Aorta (tissue), 5 donors: Measurements from ENCODE around the gene NUB1. TPM values are rescaled to one million over a fixed set of nuclear protein-coding genes. Genes with fewer than 3 reads are reported as not detected.

ENCODE experiments used
- ATAC-seq: fragments of 200-7000 bp; cut with Tn5 transposase; one replicate; pipeline ENCODE4 v1.9.1; 2022; ENCODE audit warnings: moderate library complexity; ENCODE audit not compliant: low FRiP score
- DNase-seq, 2 donors: peaks; one replicate each; pipeline ENCODE4 v3.0.0-alpha.2; 2020
- H3K27ac ChIP-seq, 2 donors: one replicate each; pipeline ENCODE4 v1.5.1; 2013; ENCODE audit warnings: low read length in 2 of 2, mild to moderate bottlenecking in 2 of 2, moderate library complexity in 2 of 2, control low read depth in 1 of 2, inconsistent platforms in 1 of 2, low read depth in 1 of 2
- H3K27me3 ChIP-seq, 2 donors: one replicate each; pipeline ENCODE4 v1.6.1; 2013; ENCODE audit warnings: control low read depth in 1 of 2, low read length in 1 of 2, mild to moderate bottlenecking in 1 of 2, moderate library complexity in 1 of 2; ENCODE audit not compliant: insufficient read depth in 2 of 2, control insufficient read depth in 1 of 2
- H3K36me3 ChIP-seq, 2 donors: one replicate each; pipeline ENCODE4 v1.6.1; 2013; ENCODE audit warnings: control low read depth in 1 of 2, low read length in 1 of 2, mild to moderate bottlenecking in 1 of 2; ENCODE audit not compliant: insufficient read depth in 2 of 2, control insufficient read depth in 1 of 2
- H3K4me1 ChIP-seq, 2 donors: one replicate each; pipeline ENCODE4 v1.6.1; 2013; ENCODE audit warnings: low read length in 2 of 2, control low read depth in 1 of 2, mild to moderate bottlenecking in 1 of 2, moderate library complexity in 1 of 2; ENCODE audit not compliant: insufficient read depth in 2 of 2, control insufficient read depth in 1 of 2
- H3K4me3 ChIP-seq, 2 donors: one replicate each; pipeline ENCODE4 v1.5.1; 2013; ENCODE audit warnings: low read length in 2 of 2, control low read depth in 1 of 2, mild to moderate bottlenecking in 1 of 2
- H3K9me3 ChIP-seq: one replicate; pipeline ENCODE4 v1.6.1; 2013; ENCODE audit warnings: mild to moderate bottlenecking, low read length; ENCODE audit not compliant: control insufficient read depth
- WGBS, 2 donors: extraction: QIAGEN DNeasy Blood & Tissue Kit; methylation state at CpG; one replicate each; pipeline ENCODE4 v1.1.7; 2013; 5-methylcytosine and 5-hydroxymethylcytosine counted together
- intact Hi-C, 2 donors: fragments of 100-400 bp; cut with DNase I; formaldehyde crosslinking; loops; one replicate each; pipeline versions ENCODE4 v1.14.2 to v1.15.0; 2022
- polyA plus RNA-seq, 2 donors: library from polyadenylated mRNA; stranded (reverse); fragments of 200-250 nt; gene quantifications; one replicate each; pipeline ENCODE4 v1.2.3, GENCODE V29; 2013
- total RNA-seq, 2 donors: library from RNA; stranded (reverse); fragmentation: NEBNext Ultra II Directional; extraction: Animal tissue kit (Norgen Biotek cat#: 25700); gene quantifications; one replicate each; pipeline ENCODE4 v1.2.1, GENCODE V29; 2021
- donor health status: healthy with polysubstance abuse.
- donor health status: Bipolar disorder and iron deficiency.
- donor health status: DM: no; HTN: no; CAD: no.
- donor health status: DM: no; HTN: no; CAD: no.
- donor health status: DM: yes; HTN: yes; CAD: no.

NUB1 gene
- total and polyA plus RNA-seq, 4 donors: 34.6 to 56.6 (median 41.8) TPM

- DNase-seq: peak in 1 of 2 donors; percentile 34
- H3K27me3 ChIP-seq: no peaks in the 10 kb centered on the region
- H3K4me3 ChIP-seq: no peak overlapping the region
- ATAC-seq: no peak
- WGBS, 2 donors: 93 to 95% methylated on average over 24 of the region's 24 CpGs
- no peak overlapping the region for H3K27ac ChIP-seq
- no peaks in the 10 kb centered on the region for H3K9me3 ChIP-seq
- H3K36me3 ChIP-seq: no peaks in the 10 kb centered on the region
- intact Hi-C loops: loop anchor here in 1 of 2 donors (5.0 kb wide), 1 partner anchor 32 kb away; no protein-coding TSS in a partner anchor
- H3K4me1 ChIP-seq: no peaks in the 10 kb centered on the region
Observed at GRCh38 chr7:151389768-151390597, 48.4 kb downstream of the NUB1 start.

GRCh38 chr7:151390598-151391357 is 49.2 kb downstream of the NUB1 start:
- Histone ChIP-seq H3K27ac (no peak overlapping the region), H3K36me3 (no peaks in the 10 kb centered on the region), H3K27me3 (no peaks in the 10 kb centered on the region), H3K4me3 (no peak overlapping the region), H3K9me3 (no peaks in the 10 kb centered on the region), H3K4me1 (no peaks in the 10 kb centered on the region)
- no peak for ATAC-seq
- peak in 1 of 2 donors; percentile 22 for DNase-seq
- intact Hi-C loops: no loop called here
- 89 to 90% methylated on average over 25 of the region's 25 CpGs for WGBS, 2 donors

- ATAC-seq (no peak), DNase-seq (peak in 1 of 2 donors; percentile 26)
- H3K4me3 ChIP-seq: no peak overlapping the region
- no peaks in the 10 kb centered on the region for H3K36me3 ChIP-seq
- no peaks in the 10 kb centered on the region for H3K9me3 ChIP-seq
- H3K4me1 ChIP-seq: no peaks in the 10 kb centered on the region
- H3K27ac ChIP-seq: no peak overlapping the region
- intact Hi-C loops: no loop called here
- WGBS, 2 donors: 89 to 97% methylated on average over 9 of the region's 9 CpGs
- no peaks in the 10 kb centered on the region for H3K27me3 ChIP-seq
Observed at GRCh38 chr7:151391358-151391730, 49.7 kb downstream of the NUB1 start.

- ATAC-seq (no peak), DNase-seq (peak in 1 of 2 donors; percentile 42)
- WGBS, 2 donors: 88 to 92% methylated on average over 8 of the region's 8 CpGs
- no peak overlapping the region for H3K27ac ChIP-seq
- no peaks in the 10 kb centered on the region for H3K9me3 ChIP-seq
- no peak overlapping the region for H3K4me3 ChIP-seq
- H3K36me3 ChIP-seq: no peaks in the 10 kb centered on the region
- no peaks in the 10 kb centered on the region for H3K4me1 ChIP-seq
- intact Hi-C loops: no loop called here
- no peaks in the 10 kb centered on the region for H3K27me3 ChIP-seq
Observed at GRCh38 chr7:151392002-151392401, 50.4 kb downstream of the NUB1 start.

GRCh38 chr7:151392426-151392825 is 50.8 kb downstream of the NUB1 start:
- 88 to 92% methylated on average over 13 of the region's 13 CpGs for WGBS, 2 donors
- intact Hi-C loops: no loop called here

GRCh38 chr7:151393031-151393977 is 51.7 kb downstream of the NUB1 start:
- ATAC-seq (no peak), DNase-seq (peak in 1 of 2 donors; percentile 38)
- 87% methylated on average over 31 of the region's 31 CpGs for WGBS, 2 donors
- intact Hi-C loops: no loop called here
- no peak overlapping the region for H3K4me3 ChIP-seq
- no peaks in the 10 kb centered on the region for H3K9me3 ChIP-seq
- no peaks in the 10 kb centered on the region for H3K4me1 ChIP-seq
- H3K27ac ChIP-seq: no peak overlapping the region
- no peaks in the 10 kb centered on the region for H3K27me3 ChIP-seq
- no peaks in the 10 kb centered on the region for H3K36me3 ChIP-seq

More at GRCh38 chr7:151392426-151392825, 50.8 kb downstream of the NUB1 start:
- DNase-seq (peak in 1 of 2 donors; percentile 41), ATAC-seq (no peak)
- H3K9me3 ChIP-seq: no peaks in the 10 kb centered on the region
- H3K4me1 ChIP-seq: no peaks in the 10 kb centered on the region
- no peak overlapping the region for H3K27ac ChIP-seq
- H3K27me3 ChIP-seq: no peaks in the 10 kb centered on the region
- no peaks in the 10 kb centered on the region for H3K36me3 ChIP-seq
- H3K4me3 ChIP-seq: no peak overlapping the region

- WGBS, 2 donors: 93 to 94% methylated on average over 35 of the region's 35 CpGs
Observed at GRCh38 chr7:151394076-151395035, 52.7 kb downstream of the NUB1 start.

More at GRCh38 chr7:151394076-151395035, 52.7 kb downstream of the NUB1 start:
- no peaks in the 10 kb centered on the region for H3K9me3 ChIP-seq
- DNase-seq: peak in 1 of 2 donors; percentile 26
- intact Hi-C loops: no loop called here
- no peaks in the 10 kb centered on the region for H3K4me1 ChIP-seq
- no peaks in the 10 kb centered on the region for H3K36me3 ChIP-seq
- no peak overlapping the region for H3K27ac ChIP-seq
- no peaks in the 10 kb centered on the region for H3K27me3 ChIP-seq
- H3K4me3 ChIP-seq: no peak overlapping the region
- no peak for ATAC-seq
